Ramos (cell line): ENCODE measurements around the gene PARM1.

Experiments used
- in situ Hi-C: fragments of 300-500 bp; cut with MboI; formaldehyde crosslinking; loops from one replicate; pipeline ENCODE4 v1.14.3; 2022; ENCODE audit warnings: low sequenced_read_pairs; ENCODE audit not compliant: unreplicated experiment

Gene PARM1

GRCh38 chr4:74941123-74941522, 8.2 kb downstream of the PARM1 start:
- in situ Hi-C loops, result no loop called here

GRCh38 chr4:74942251-74942917, 9.5 kb downstream of the PARM1 start:
- in situ Hi-C loops, result no loop called here

GRCh38 chr4:74942918-74943253, 10.0 kb downstream of the PARM1 start:
- in situ Hi-C loops, result no loop called here

GRCh38 chr4:74944354-74944793, 11.5 kb downstream of the PARM1 start:
- in situ Hi-C loops, result no loop called here

- in situ Hi-C loops, result no loop called here
Observed at GRCh38 chr4:74946196-74946595, 13.3 kb downstream of the PARM1 start.

- in situ Hi-C loops, result no loop called here
Observed at GRCh38 chr4:74947798-74948197, 14.9 kb downstream of the PARM1 start.

GRCh38 chr4:74948236-74948635, 15.3 kb downstream of the PARM1 start:
- in situ Hi-C loops, result no loop called here

- in situ Hi-C loops, result no loop called here
Observed at GRCh38 chr4:74950200-74950599, 17.3 kb downstream of the PARM1 start.

GRCh38 chr4:74950882-74951281, 18.0 kb downstream of the PARM1 start:
- in situ Hi-C loops, result no loop called here

GRCh38 chr4:74953647-74954046, 20.7 kb downstream of the PARM1 start:
- in situ Hi-C loops, result no loop called here

GRCh38 chr4:74958881-74959280, 26.0 kb downstream of the PARM1 start:
- in situ Hi-C loops, result no loop called here

- in situ Hi-C loops, result no loop called here
Observed at GRCh38 chr4:74961230-74961629, 28.3 kb downstream of the PARM1 start.

GRCh38 chr4:74962584-74962983, 29.7 kb downstream of the PARM1 start:
- in situ Hi-C loops, result no loop called here

GRCh38 chr4:74964311-74964710, 31.4 kb downstream of the PARM1 start:
- in situ Hi-C loops, result no loop called here

- in situ Hi-C loops, result no loop called here
Observed at GRCh38 chr4:74967324-74967723, 34.4 kb downstream of the PARM1 start.

- in situ Hi-C loops, result no loop called here
Observed at GRCh38 chr4:74968456-74969164, 35.7 kb downstream of the PARM1 start.

- in situ Hi-C loops, result no loop called here
Observed at GRCh38 chr4:74969507-74970474, 36.9 kb downstream of the PARM1 start.

- in situ Hi-C loops, result no loop called here
Observed at GRCh38 chr4:74970577-74970976, 37.7 kb downstream of the PARM1 start.

- in situ Hi-C loops, result no loop called here
Observed at GRCh38 chr4:74971862-74972261, 38.9 kb downstream of the PARM1 start.

- in situ Hi-C loops, result no loop called here
Observed at GRCh38 chr4:74975082-74975481, 42.2 kb downstream of the PARM1 start.
